Gastroesophageal sphincter (tissue), 4 donors: ENCODE measurements around the gene NEK3. TPM values are rescaled to one million over a fixed set of nuclear protein-coding genes. Genes with fewer than 3 reads are reported as not detected.
"Not testable (repeated sequence)": the region's sequence is repeated elsewhere in the genome, so short reads cannot be mapped to it uniquely, and the experiment has no call there.

ENCODE experiments used
- ATAC-seq: fragments of 150-250 bp; one replicate; pipeline ENCODE4 v1.9.1; 2016; ENCODE audit warnings: mild to moderate bottlenecking, moderate library complexity
- H3K27ac ChIP-seq, 4 donors: fragments of 200-600 bp; sonication (generic) in 3 of 4; 1 replicate in 3 of 4; 2 replicates in 1 of 4; pipeline ENCODE4 v1.5.1; 2016 to 2019
- H3K27me3 ChIP-seq: fragments of 200-600 bp; sonication (generic); one replicate; pipeline ENCODE4 v1.5.1; 2019
- H3K36me3 ChIP-seq, 2 donors: fragments of 200-600 bp; sonication (generic); one replicate each; pipeline ENCODE4 v1.5.1; 2019; ENCODE audit warnings: control low read depth in 1 of 2
- H3K4me1 ChIP-seq, 3 donors: fragments of 200-600 bp; sonication (generic); 1 replicate in 2 of 3; 2 replicates in 1 of 3; pipeline ENCODE4 v1.5.1; 2016 to 2019; ENCODE audit warnings: control low read depth in 2 of 3
- H3K4me3 ChIP-seq, 2 donors: fragments of 200-600 bp; sonication (generic); one replicate each; pipeline ENCODE4 v1.5.1; 2019; ENCODE audit warnings: mild to moderate bottlenecking in 1 of 2, moderate library complexity in 1 of 2
- H3K9me3 ChIP-seq, 3 donors: fragments of 200-600 bp; sonication (generic); one replicate each; pipeline ENCODE4 v1.5.1; 2017 to 2019; ENCODE audit warnings: control low read depth in 2 of 3
- EP300 ChIP-seq: sonication (generic); formaldehyde crosslinking; IDR thresholded peaks from one replicate; pipeline ENCODE4 v1.6.1; 2017; ENCODE audit warnings: antibody characterized with exemption, mild to moderate bottlenecking
- POLR2A ChIP-seq, 2 donors: fragments of 450-650 bp; IDR thresholded peaks; one replicate each; pipeline ENCODE4 v1.6.1; 2017; ENCODE audit warnings: antibody characterized with exemption in 2 of 2, mild to moderate bottlenecking in 2 of 2, moderate library complexity in 1 of 2
- POLR2AphosphoS5 ChIP-seq: sonication (generic); formaldehyde crosslinking; IDR thresholded peaks from one replicate; pipeline ENCODE4 v1.6.1; 2017; ENCODE audit warnings: antibody characterized with exemption
- WGBS, 2 donors: methylation state at CpG; one replicate each; pipeline ENCODE4 v1.1.5; 2018; ENCODE audit warnings: low coverage in 1 of 2; 5-methylcytosine and 5-hydroxymethylcytosine counted together
- total RNA-seq, 4 donors: library from RNA; depleted of rRNA; stranded (reverse); fragments of >200 nt; gene quantifications; one replicate each; pipeline ENCODE4 v1.1.0, GENCODE V29; 2016
- TF ChIP-seq, protein P1 (sequence below), 4 experiments: fragments of 200-600 bp in 2 of 4; fragments of 450-650 bp in 2 of 4; sonication (generic) in 1 of 4; IDR thresholded peaks; one replicate each; pipeline ENCODE4 v1.5.1; 2017 to 2019; ENCODE audit warnings: antibody characterized with exemption in 4 of 4, mild to moderate bottlenecking in 2 of 4, moderate library complexity in 2 of 4

The NEK3 gene
- total RNA-seq, 4 donors from 2014 or later: 7.0 to 13.5 (median 10.5) TPM

DNA sequence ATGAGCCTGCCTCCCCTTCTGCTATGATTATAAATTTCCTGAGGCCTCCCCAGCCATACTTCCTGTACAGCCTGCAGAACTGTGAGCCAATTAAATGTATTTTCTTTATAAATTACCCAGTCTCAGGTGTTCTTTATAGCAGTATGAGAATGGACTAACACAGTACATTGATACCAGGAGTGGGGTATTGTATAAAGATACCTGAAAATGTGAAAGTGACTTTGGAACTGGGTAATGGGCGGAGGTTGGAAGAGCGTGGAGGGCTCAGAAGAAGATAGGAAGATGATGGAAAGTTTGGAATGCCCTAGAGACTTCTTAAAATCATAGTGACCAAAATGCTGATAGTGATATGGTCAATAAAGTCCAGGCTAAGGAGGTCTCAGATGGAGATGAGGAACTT, 63.3 kb downstream of the NEK3 start:
- H3K4me3 ChIP-seq: no peak overlapping the region
- TF ChIP-seq EP300 (no peak), POLR2AphosphoS5 (no peak), POLR2A (IDR thresholded peaks at IDR 0.05) (no peak)
- TF ChIP-seq, protein P1, sequence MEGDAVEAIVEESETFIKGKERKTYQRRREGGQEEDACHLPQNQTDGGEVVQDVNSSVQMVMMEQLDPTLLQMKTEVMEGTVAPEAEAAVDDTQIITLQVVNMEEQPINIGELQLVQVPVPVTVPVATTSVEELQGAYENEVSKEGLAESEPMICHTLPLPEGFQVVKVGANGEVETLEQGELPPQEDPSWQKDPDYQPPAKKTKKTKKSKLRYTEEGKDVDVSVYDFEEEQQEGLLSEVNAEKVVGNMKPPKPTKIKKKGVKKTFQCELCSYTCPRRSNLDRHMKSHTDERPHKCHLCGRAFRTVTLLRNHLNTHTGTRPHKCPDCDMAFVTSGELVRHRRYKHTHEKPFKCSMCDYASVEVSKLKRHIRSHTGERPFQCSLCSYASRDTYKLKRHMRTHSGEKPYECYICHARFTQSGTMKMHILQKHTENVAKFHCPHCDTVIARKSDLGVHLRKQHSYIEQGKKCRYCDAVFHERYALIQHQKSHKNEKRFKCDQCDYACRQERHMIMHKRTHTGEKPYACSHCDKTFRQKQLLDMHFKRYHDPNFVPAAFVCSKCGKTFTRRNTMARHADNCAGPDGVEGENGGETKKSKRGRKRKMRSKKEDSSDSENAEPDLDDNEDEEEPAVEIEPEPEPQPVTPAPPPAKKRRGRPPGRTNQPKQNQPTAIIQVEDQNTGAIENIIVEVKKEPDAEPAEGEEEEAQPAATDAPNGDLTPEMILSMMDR (IDR thresholded peaks at IDR 0.05): no peak
- no peaks in the 10 kb centered on the region for H3K27me3 ChIP-seq
- 83% methylated on average over 2 of the region's 2 CpGs; no CpG with 5 or more reads in 1 of the 2 donors for WGBS, 2 donors
- no peaks in the 10 kb centered on the region for H3K9me3 ChIP-seq
- no peak overlapping the region for H3K27ac ChIP-seq
- no peaks in the 10 kb centered on the region for H3K36me3 ChIP-seq
- no peak for ATAC-seq
- H3K4me1 ChIP-seq: no peaks in the 10 kb centered on the region

- Histone ChIP-seq H3K4me3 (no peak overlapping the region), H3K36me3 (no peaks in the 10 kb centered on the region), H3K27me3 (no peaks in the 10 kb centered on the region), H3K27ac (no peak overlapping the region), H3K4me1 (no peaks in the 10 kb centered on the region), H3K9me3 (no peaks in the 10 kb centered on the region)
- 86 to 100% methylated on average over 2 of the region's 2 CpGs for WGBS, 2 donors
- TF ChIP-seq EP300: no peak
- no peak for TF ChIP-seq POLR2A (IDR thresholded peaks at IDR 0.05)
- no peak for TF ChIP-seq POLR2AphosphoS5
- TF ChIP-seq, protein P1 (IDR thresholded peaks at IDR 0.05): no peak
- no peak for ATAC-seq
Measured at GRCh38 chr13:52092087-52092486, 67.3 kb downstream of the NEK3 start.

DNA sequence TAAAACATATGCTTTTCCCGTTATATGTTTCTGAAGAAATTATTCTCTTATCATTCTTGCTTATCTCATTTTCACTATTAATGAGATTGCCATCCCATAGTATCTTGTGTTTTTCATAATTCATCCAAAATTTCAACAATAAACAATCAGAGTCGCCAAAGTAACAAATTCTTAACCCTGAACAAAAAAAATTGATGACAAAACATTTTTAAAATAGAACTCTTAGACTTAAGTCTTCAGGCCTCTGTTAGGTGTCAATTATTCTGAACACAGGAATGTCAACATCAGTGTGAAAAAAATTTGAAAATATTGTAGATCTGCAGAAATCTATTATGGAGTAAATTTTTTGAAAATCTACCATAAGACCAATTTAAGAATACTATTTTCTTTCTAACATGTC, 67.9 kb downstream of the NEK3 start:
- ATAC-seq: no peak
- Histone ChIP-seq H3K27me3 (no peaks in the 10 kb centered on the region), H3K27ac (no peak overlapping the region), H3K4me3 (no peak overlapping the region), H3K4me1 (no peaks in the 10 kb centered on the region), H3K9me3 (no peaks in the 10 kb centered on the region), H3K36me3 (no peaks in the 10 kb centered on the region)
- 57 to 70% methylated on average over 1 to 2 of the region's 2 CpGs for WGBS, 2 donors
- no peak for TF ChIP-seq POLR2AphosphoS5
- no peak for TF ChIP-seq EP300
- TF ChIP-seq POLR2A (IDR thresholded peaks at IDR 0.05): no peak
- TF ChIP-seq, protein P1 (IDR thresholded peaks at IDR 0.05): no peak

DNA sequence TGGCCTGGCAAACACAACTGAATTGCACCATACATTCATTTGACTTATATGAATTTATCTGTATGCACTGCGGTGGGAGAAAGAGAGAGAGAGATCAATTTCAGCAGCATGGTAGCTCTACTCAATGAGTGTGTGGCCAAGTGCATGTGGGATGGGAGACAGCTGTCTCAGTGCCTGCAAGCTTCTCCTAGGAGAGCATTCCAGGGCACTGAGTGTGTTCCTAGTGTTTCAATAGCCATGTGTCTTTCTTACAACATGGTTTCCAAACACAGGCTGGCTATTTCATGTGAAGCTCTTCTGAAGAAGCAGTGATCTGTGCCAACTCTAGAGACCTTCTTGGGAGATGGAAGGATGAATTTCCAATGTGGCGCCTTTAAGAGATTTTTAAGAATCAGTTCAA, 74.0 kb downstream of the NEK3 start:
- Histone ChIP-seq H3K9me3 (no peaks in the 10 kb centered on the region), H3K27ac (no peak overlapping the region), H3K4me3 (no peak overlapping the region), H3K27me3 (no peaks in the 10 kb centered on the region), H3K36me3 (no peaks in the 10 kb centered on the region), H3K4me1 (no peaks in the 10 kb centered on the region)
- ATAC-seq: no peak
- TF ChIP-seq, protein P1 (IDR thresholded peaks at IDR 0.05): no peak
- TF ChIP-seq POLR2AphosphoS5 (no peak), POLR2A (IDR thresholded peaks at IDR 0.05) (no peak), EP300 (no peak)
- WGBS, 2 donors: 70 to 79% methylated on average over 2 of the region's 2 CpGs

- not testable (repeated sequence) for H3K36me3 ChIP-seq, H3K4me1 ChIP-seq, H3K4me3 ChIP-seq, H3K27me3 ChIP-seq, H3K27ac ChIP-seq, H3K9me3 ChIP-seq, ATAC-seq
- 89 to 100% methylated on average over 3 of the region's 3 CpGs for WGBS, 2 donors
Measured at GRCh38 chr13:52084981-52085380, 74.4 kb downstream of the NEK3 start.

Other genes with a start within 250 kb of the NEK3 start
- 1 to 10 TPM; 3.2 to 8.1 (median 6.7) TPM for gene ATP7B, start 148.1 kb downstream of the NEK3 start, total RNA-seq
- gene ALG11, start 147.2 kb downstream of the NEK3 start, total RNA-seq: 10 to 100 TPM; 15.2 to 21.9 (median 19.6) TPM
- gene UTP14C, start 134.9 kb downstream of the NEK3 start, total RNA-seq: 10 to 100 TPM; 18.5 to 25.4 (median 19.8) TPM
- under 1 TPM in 3 of 4 donors, not detected in 1; 0.12 to 0.35 (median 0.27) TPM for gene NEK5, start 30.5 kb downstream of the NEK3 start, total RNA-seq
- 1 to 10 TPM; 3.9 to 8.9 (median 6.2) TPM for gene THSD1, start 246.6 kb upstream of the NEK3 start, total RNA-seq